Activated T-cell treated with anti-CD3 and anti-CD28 coated beads, Interleukin-2, amount 50 U/mL, for 72 hours (primary cell): Measurements from ENCODE around the gene KRT24. TPM values are rescaled to one million over a fixed set of nuclear protein-coding genes. Genes with fewer than 3 reads are reported as not detected.

Experiments
- ATAC-seq, 2 donors: fragments of 150-1000 bp; cut with Tn5 transposase; replicated peaks in 1 of 2; 2 replicates each; pipeline ENCODE4 v1.10.0; 2021; ENCODE audit warnings: moderate library complexity in 2 of 2, mild to moderate bottlenecking in 1 of 2
- DNase-seq, 2 donors: peaks; one replicate each; pipeline ENCODE4 v3.0.0; 2021 to 2022; ENCODE audit warnings: mixed read lengths in 1 of 2
- H3K27ac Mint-ChIP-seq: one replicate; pipeline ENCODE4 v1.8.0; 2022; ENCODE audit warnings: mild to moderate bottlenecking, moderate library complexity, mixed read lengths
- H3K27me3 Mint-ChIP-seq: one replicate; pipeline ENCODE4 v1.8.0; 2022; ENCODE audit warnings: low read depth, mixed read lengths
- H3K36me3 Mint-ChIP-seq, 2 donors: one replicate each; pipeline ENCODE4 v1.8.0; 2022; ENCODE audit warnings: mixed read lengths in 2 of 2, mild to moderate bottlenecking in 1 of 2; ENCODE audit not compliant: insufficient read depth in 2 of 2
- H3K4me1 Mint-ChIP-seq: one replicate; pipeline ENCODE4 v1.8.0; 2022; ENCODE audit warnings: low read depth, mixed read lengths
- H3K4me3 Mint-ChIP-seq, 2 donors: one replicate each; pipeline ENCODE4 v1.8.0; 2022; ENCODE audit warnings: mild to moderate bottlenecking in 2 of 2, mixed read lengths in 2 of 2, moderate library complexity in 2 of 2
- H3K9me3 Mint-ChIP-seq, 2 donors: one replicate each; pipeline ENCODE4 v1.8.0; 2022; ENCODE audit warnings: mixed read lengths in 2 of 2
- total RNA-seq, 2 donors: library from RNA; stranded (reverse); gene quantifications; one replicate each; pipeline ENCODE4 v1.2.3, GENCODE V29; 2022

Gene KRT24
- total RNA-seq, 2 donors from 2014 or later = not detected

- DNase-seq = no peak
- no peak for ATAC-seq
- no peaks in the 10 kb centered on the region for H3K9me3 Mint-ChIP-seq
- H3K27me3 Mint-ChIP-seq = peaks cover 59% of the 10 kb centered on the region
- H3K4me1 Mint-ChIP-seq = peaks cover 9% of the 10 kb centered on the region
- no peak overlapping the region for H3K27ac Mint-ChIP-seq
- H3K36me3 Mint-ChIP-seq = no peaks in the 10 kb centered on the region
- no peak overlapping the region for H3K4me3 Mint-ChIP-seq
These were observed 24.0 kb downstream of the KRT24 start for GRCh38 chr17:40679523-40679907.

GRCh38 chr17:40678902-40679522, 24.5 kb downstream of the KRT24 start:
- DNase-seq (no peak), ATAC-seq (peak in 1 of 2 donors; percentile 36)
- Mint-ChIP-seq H3K27ac (no peak overlapping the region), H3K9me3 (no peaks in the 10 kb centered on the region), H3K4me3 (no peak overlapping the region), H3K4me1 (peaks cover 9% of the 10 kb centered on the region), H3K36me3 (no peaks in the 10 kb centered on the region), H3K27me3 (peaks cover 64% of the 10 kb centered on the region)

GRCh38 chr17:40675905-40676304, 27.6 kb downstream of the KRT24 start:
- Mint-ChIP-seq H3K36me3 (no peaks in the 10 kb centered on the region), H3K9me3 (no peaks in the 10 kb centered on the region), H3K27me3 (peaks cover 58% of the 10 kb centered on the region), H3K4me1 (peaks cover 9% of the 10 kb centered on the region), H3K27ac (no peak overlapping the region), H3K4me3 (no peak overlapping the region)
- ATAC-seq (no peak), DNase-seq (no peak)

GRCh38 chr17:40672654-40673053, 30.9 kb downstream of the KRT24 start:
- ATAC-seq (no peak), DNase-seq (no peak)
- Mint-ChIP-seq H3K4me1 (no peaks in the 10 kb centered on the region), H3K27ac (no peak overlapping the region), H3K9me3 (no peaks in the 10 kb centered on the region), H3K27me3 (peaks cover 54% of the 10 kb centered on the region), H3K36me3 (no peaks in the 10 kb centered on the region), H3K4me3 (no peak overlapping the region)

- Mint-ChIP-seq H3K4me1 (no peaks in the 10 kb centered on the region), H3K36me3 (no peaks in the 10 kb centered on the region), H3K27me3 (peaks cover 46% of the 10 kb centered on the region), H3K9me3 (no peaks in the 10 kb centered on the region), H3K27ac (no peak overlapping the region), H3K4me3 (no peak overlapping the region)
- DNase-seq = no peak
- ATAC-seq = no peak
These were observed 32.3 kb downstream of the KRT24 start for GRCh38 chr17:40671282-40671681.

GRCh38 chr17:40666331-40666730, 37.2 kb downstream of the KRT24 start:
- H3K27ac Mint-ChIP-seq = no peak overlapping the region
- no peaks in the 10 kb centered on the region for H3K36me3 Mint-ChIP-seq
- peaks cover 7% of the 10 kb centered on the region for H3K4me1 Mint-ChIP-seq
- H3K4me3 Mint-ChIP-seq = no peak overlapping the region
- H3K27me3 Mint-ChIP-seq = peaks cover 43% of the 10 kb centered on the region
- ATAC-seq = no peak
- DNase-seq = no peak
- no peaks in the 10 kb centered on the region for H3K9me3 Mint-ChIP-seq

GRCh38 chr17:40664582-40665333, 38.8 kb downstream of the KRT24 start, which contains the start of gene KRT222:
TSS of gene KRT222 (minus strand) at chr17:40665177. CDS start at chr17:40665099, 78 bp downstream.
- no peaks in the 10 kb centered on the region for H3K36me3 Mint-ChIP-seq
- H3K4me1 Mint-ChIP-seq = peaks cover 13% of the 10 kb centered on the region
- H3K27me3 Mint-ChIP-seq = peaks cover 30% of the 10 kb centered on the region
- no peak for ATAC-seq
- peak in 1 of 2 donors; percentile 5 for DNase-seq
- no peak within 1 kb of the TSS for H3K27ac Mint-ChIP-seq
- H3K4me3 Mint-ChIP-seq = peak within 1 kb of the TSS; percentile 60 to 71
- H3K9me3 Mint-ChIP-seq = no peaks in the 10 kb centered on the region

- Mint-ChIP-seq H3K36me3 (no peaks in the 10 kb centered on the region), H3K4me1 (peaks cover 17% of the 10 kb centered on the region), H3K27me3 (peaks cover 41% of the 10 kb centered on the region), H3K9me3 (no peaks in the 10 kb centered on the region), H3K27ac (no peak overlapping the region), H3K4me3 (no peak overlapping the region)
- ATAC-seq = no peak
- no peak for DNase-seq
These were observed 40.3 kb downstream of the KRT24 start for GRCh38 chr17:40663252-40663651.

- no peaks in the 10 kb centered on the region for H3K36me3 Mint-ChIP-seq
- ATAC-seq (no peak), DNase-seq (no peak)
- no peak overlapping the region for H3K27ac Mint-ChIP-seq
- H3K4me3 Mint-ChIP-seq = peak overlapping the region; percentile 16 to 32
- peaks cover 34% of the 10 kb centered on the region for H3K27me3 Mint-ChIP-seq
- peaks cover 12% of the 10 kb centered on the region for H3K4me1 Mint-ChIP-seq
- no peaks in the 10 kb centered on the region for H3K9me3 Mint-ChIP-seq
These were observed 43.6 kb downstream of the KRT24 start for GRCh38 chr17:40659911-40660310.

GRCh38 chr17:40658396-40658795, 45.2 kb downstream of the KRT24 start:
- peaks cover 10% of the 10 kb centered on the region for H3K4me1 Mint-ChIP-seq
- H3K27ac Mint-ChIP-seq = no peak overlapping the region
- no peak for ATAC-seq
- no peaks in the 10 kb centered on the region for H3K9me3 Mint-ChIP-seq
- no peak for DNase-seq
- no peak overlapping the region for H3K4me3 Mint-ChIP-seq
- H3K27me3 Mint-ChIP-seq = peaks cover 24% of the 10 kb centered on the region
- no peaks in the 10 kb centered on the region for H3K36me3 Mint-ChIP-seq

- no peak for ATAC-seq
These were observed 51.6 kb downstream of the KRT24 start for GRCh38 chr17:40651939-40652338.

GRCh38 chr17:40648384-40648968, 55.1 kb downstream of the KRT24 start:
- Mint-ChIP-seq H3K4me1 (peaks cover 28% of the 10 kb centered on the region), H3K27ac (peak overlapping the region; percentile 98), H3K9me3 (no peaks in the 10 kb centered on the region), H3K36me3 (peaks cover 5 to 20% of the 10 kb centered on the region in 2 donors), H3K4me3 (peak overlapping the region; percentile 89 to 93), H3K27me3 (no peaks in the 10 kb centered on the region)
- ATAC-seq = peak; percentile 26 to 40
- no peak for DNase-seq

More at GRCh38 chr17:40651939-40652338, 51.6 kb downstream of the KRT24 start:
- H3K36me3 Mint-ChIP-seq = peaks cover 2 to 5% of the 10 kb centered on the region in 2 donors
- no peak overlapping the region for H3K4me3 Mint-ChIP-seq
- no peaks in the 10 kb centered on the region for H3K27me3 Mint-ChIP-seq
- H3K9me3 Mint-ChIP-seq = no peaks in the 10 kb centered on the region
- H3K4me1 Mint-ChIP-seq = peaks cover 10% of the 10 kb centered on the region
- no peak for DNase-seq
- H3K27ac Mint-ChIP-seq = no peak overlapping the region
